Midbrain (tissue), 1 donor: ENCODE results near the gene OSBPL7.

Experiments used
- DNase-seq: peaks from one replicate; lab custom pipeline; 2025; lab: John Stamatoyannopoulos, UW

OSBPL7 gene

DNA sequence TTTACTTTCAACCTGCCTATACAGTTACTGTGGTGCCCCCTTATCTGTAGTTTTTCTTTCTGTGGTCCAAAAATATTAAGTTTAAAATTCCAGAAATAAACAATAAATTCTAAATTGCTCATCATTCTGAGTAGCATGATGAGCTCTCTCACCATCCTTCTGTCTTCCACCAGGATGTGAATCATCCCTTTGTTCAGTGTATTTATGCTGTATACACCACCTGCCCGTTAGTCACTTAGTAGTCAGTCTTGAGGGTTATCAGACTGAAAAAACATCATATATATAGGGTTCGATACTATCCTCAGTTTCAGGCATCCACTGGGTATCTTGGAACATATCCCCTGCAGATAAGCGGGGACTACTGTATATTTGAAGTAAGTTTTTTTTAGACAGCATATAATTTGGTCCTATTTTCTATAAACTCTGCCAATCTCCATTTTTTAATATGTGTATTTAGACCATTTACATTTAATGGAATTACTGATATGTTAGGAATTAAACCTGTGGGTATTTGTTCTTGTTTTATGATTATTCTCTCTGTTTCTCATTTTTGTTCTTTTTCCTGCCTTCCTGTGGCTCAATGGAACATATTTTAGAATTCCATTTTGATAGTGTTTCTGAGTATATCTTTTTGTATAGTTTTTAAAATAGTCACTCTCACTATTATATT lies 57.5 kb downstream of the OSBPL7 start:
- DNase-seq: no peak

DNA sequence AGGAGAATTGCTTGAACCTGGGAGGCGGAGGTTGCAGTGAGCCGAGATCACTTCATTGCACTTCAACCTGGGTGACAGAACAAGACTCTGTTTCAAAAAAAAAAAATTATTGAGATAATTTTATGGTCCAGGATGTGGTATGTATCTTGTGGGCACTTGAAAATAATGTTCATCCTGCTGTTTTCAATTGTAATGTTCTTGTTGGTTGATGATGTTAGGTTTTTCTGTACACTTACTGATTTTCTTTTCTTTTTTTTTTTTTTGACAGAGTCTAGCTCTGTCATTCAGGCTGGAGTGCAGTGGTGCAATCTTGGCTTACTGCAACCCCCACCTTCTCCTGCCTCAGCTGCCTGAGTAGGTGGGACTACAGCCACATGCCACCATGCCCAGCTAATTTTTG lies 58.9 kb downstream of the OSBPL7 start:
- no peak for DNase-seq

DNA sequence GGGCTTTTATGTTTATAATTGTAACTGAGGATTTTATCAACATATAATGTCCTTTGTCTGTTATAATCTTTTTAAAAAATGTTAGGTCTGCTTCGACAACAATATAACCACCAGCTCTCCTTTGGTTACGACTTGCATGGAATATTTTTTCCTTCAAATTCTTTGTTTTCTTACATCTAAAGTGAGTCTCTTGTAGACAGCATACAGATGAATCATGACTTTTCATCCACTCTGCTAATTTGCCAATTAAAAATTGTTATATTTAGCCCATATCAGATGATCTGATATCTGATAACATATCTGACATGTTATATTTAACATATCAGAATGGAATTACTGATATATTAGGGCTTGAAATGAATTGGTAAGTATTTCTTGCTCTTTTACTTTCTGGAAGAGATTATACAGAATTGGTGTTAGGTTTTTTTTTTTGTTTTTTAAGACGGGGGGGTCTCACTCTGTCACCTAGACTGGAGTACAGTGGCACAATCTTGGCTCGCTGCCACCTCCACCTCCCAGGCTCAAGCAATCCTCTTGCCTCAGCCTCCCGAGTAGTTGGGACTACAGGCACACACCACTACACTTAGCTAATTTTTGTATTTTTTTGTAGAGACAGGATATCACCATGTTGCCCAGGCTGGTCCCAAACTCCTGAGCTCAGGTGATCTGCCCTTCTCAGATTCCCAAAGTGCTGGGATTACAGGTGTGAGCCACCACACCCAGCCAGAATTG lies 61.0 kb downstream of the OSBPL7 start:
- no peak for DNase-seq

DNA sequence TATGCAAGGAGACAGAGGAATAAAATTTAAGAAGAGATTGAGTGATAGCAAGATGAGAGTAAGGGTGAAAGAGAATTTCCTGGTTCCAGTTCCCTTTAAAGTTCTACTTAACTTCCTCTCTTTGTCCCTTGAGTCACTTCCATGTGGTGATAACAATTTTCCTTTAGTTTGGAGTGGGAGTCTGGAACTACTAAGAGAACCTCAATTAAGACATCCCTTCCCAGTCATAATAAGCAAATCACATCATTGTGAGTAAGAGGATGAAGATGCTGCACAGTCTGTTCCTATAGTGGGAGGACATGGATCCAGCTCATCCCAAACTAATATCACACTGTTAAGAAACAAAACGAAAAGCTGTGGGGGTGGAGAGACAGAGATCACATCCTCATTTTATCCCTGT lies 64.2 kb downstream of the OSBPL7 start:
- DNase-seq: no peak
